Hepatocyte (in vitro differentiated cells): ENCODE measurements around the gene KANK4.

Experiments used
- CTCF ChIP-seq: fragments of 200-600 bp; sonication (generic); IDR thresholded peaks from 2 replicates; pipeline ENCODE4 v1.5.1; 2016; ENCODE audit warnings: antibody characterized with exemption, mild to moderate bottlenecking; ENCODE audit not compliant: poor library complexity
- EZH2phosphoT487 ChIP-seq: fragments of 200-600 bp; sonication (generic); IDR thresholded peaks from one replicate; pipeline ENCODE4 v1.6.1; 2018; ENCODE audit warnings: antibody characterized with exemption, mild to moderate bottlenecking, low read depth, moderate library complexity; ENCODE audit not compliant: unreplicated experiment, severe bottlenecking

- TF ChIP-seq EZH2phosphoT487: no peak
- no peak for TF ChIP-seq CTCF
Measured at GRCh38 chr1:62309906-62310305, 9.3 kb downstream of the KANK4 start.
